GM23338 (cell line): ENCODE data around the gene ENOX1. TPM values are rescaled to one million over a fixed set of nuclear protein-coding genes. Genes with fewer than 3 reads are reported as not detected.

ENCODE experiments used
- ATAC-seq: fragments of 200-7000 bp; cut with Tn5 transposase; 3 replicates; pipeline ENCODE4 v1.9.1; 2020
- DNase-seq: peaks from one replicate; pipeline ENCODE4 v3.0.0-alpha.2; 2015; ENCODE audit warnings: low spot score
- H2AFZ ChIP-seq: fragments of 200-600 bp; sonication (generic); 2 replicates; pipeline ENCODE4 v1.8.0; 2016; ENCODE audit warnings: antibody characterized with exemption, mild to moderate bottlenecking, moderate library complexity
- H3F3A ChIP-seq: fragments of 200-600 bp; sonication (generic); replicated peaks from 2 replicates; pipeline ENCODE4 v1.8.0; 2017; ENCODE audit warnings: antibody characterized with exemption, mixed run types, low read depth
- H3K27ac ChIP-seq: fragments of 200-600 bp; sonication (generic); 2 replicates; pipeline ENCODE4 v1.6.1; 2016; ENCODE audit warnings: low read depth
- H3K27me3 ChIP-seq: fragments of 200-600 bp; sonication (generic); 2 replicates; pipeline ENCODE4 v1.8.0; 2016; ENCODE audit warnings: mild to moderate bottlenecking, mixed run types, moderate library complexity; ENCODE audit not compliant: insufficient read depth
- H3K36me3 ChIP-seq: fragments of 200-600 bp; sonication (generic); 2 replicates; pipeline ENCODE4 v1.8.0; 2016; ENCODE audit warnings: mild to moderate bottlenecking; ENCODE audit not compliant: insufficient read depth
- H3K4me1 ChIP-seq: fragments of 200-600 bp; sonication (generic); 2 replicates; pipeline ENCODE4 v1.8.0; 2016; ENCODE audit warnings: mild to moderate bottlenecking, moderate library complexity; ENCODE audit not compliant: insufficient read depth
- H3K4me2 ChIP-seq: fragments of 200-600 bp; sonication (generic); 2 replicates; pipeline ENCODE4 v1.7.1; 2017; ENCODE audit warnings: mixed run types
- H3K4me3 ChIP-seq: fragments of 200-600 bp; sonication (generic); 2 replicates; pipeline ENCODE4 v1.6.1; 2016; ENCODE audit warnings: mixed run types
- H3K79me2 ChIP-seq: fragments of 200-600 bp; sonication (generic); replicated peaks from 2 replicates; pipeline ENCODE4 v1.8.0; 2017; ENCODE audit warnings: mild to moderate bottlenecking; ENCODE audit not compliant: insufficient read depth
- H3K9me2 ChIP-seq: fragments of 200-600 bp; sonication (generic); 2 replicates; pipeline ENCODE4 v1.8.0; 2017; ENCODE audit not compliant: insufficient read depth
- H4K20me1 ChIP-seq: fragments of 200-600 bp; sonication (generic); replicated peaks from 2 replicates; pipeline ENCODE4 v1.8.0; 2017; ENCODE audit warnings: mild to moderate bottlenecking; ENCODE audit not compliant: insufficient read depth
- H3K27ac Mint-ChIP-seq: 2 replicates; pipeline ENCODE4 v1.8.0; 2020; ENCODE audit warnings: inconsistent platforms, mild to moderate bottlenecking, moderate library complexity, mixed read lengths
- H3K27me3 Mint-ChIP-seq: 3 replicates; pipeline ENCODE4 v1.8.0; 2022; ENCODE audit warnings: low read depth, mild to moderate bottlenecking, moderate library complexity, mixed read lengths, inconsistent platforms; ENCODE audit not compliant: insufficient read depth, poor library complexity
- H3K36me3 Mint-ChIP-seq: 3 replicates; pipeline ENCODE4 v1.8.0; 2021; ENCODE audit warnings: low read depth, mild to moderate bottlenecking, inconsistent platforms, moderate library complexity, mixed read lengths
- H3K4me1 Mint-ChIP-seq: 3 replicates; pipeline ENCODE4 v1.8.0; 2020; ENCODE audit warnings: mild to moderate bottlenecking, inconsistent platforms, mixed read lengths
- H3K4me3 Mint-ChIP-seq: 3 replicates; pipeline ENCODE4 v1.8.0; 2021; ENCODE audit warnings: moderate library complexity, mild to moderate bottlenecking, inconsistent platforms, mixed read lengths
- H3K9me3 Mint-ChIP-seq: 3 replicates; pipeline ENCODE4 v1.8.0; 2020; ENCODE audit warnings: moderate library complexity, mild to moderate bottlenecking, inconsistent platforms, mixed read lengths
- CREB1 ChIP-seq: fragments of 250-450 bp; sonication (Bioruptor Pico); IDR thresholded peaks from 2 replicates; pipeline ENCODE4 v1.5.0; 2020; ENCODE audit warnings: low read depth, mild to moderate bottlenecking, moderate library complexity
- CTCF ChIP-seq, 2 experiments: fragments of 200-600 bp in 1 of 2; sonication (generic) in 1 of 2; conservative IDR thresholded peaks; 2 replicates each; pipeline versions ENCODE4 v1.5.1 to v1.6.1; 2016 to 2017; ENCODE audit warnings: antibody characterized with exemption in 2 of 2, low read depth in 2 of 2, mild to moderate bottlenecking in 2 of 2, moderate library complexity in 1 of 2
- ETS1 ChIP-seq: IDR thresholded peaks from 2 replicates; pipeline ENCODE4 v1.6.1; 2016; ENCODE audit warnings: antibody characterized with exemption
- EZH2 ChIP-seq: fragments of 200-600 bp; sonication (generic); IDR thresholded peaks from one replicate; pipeline ENCODE4 v1.8.0; 2017; ENCODE audit warnings: antibody characterized with exemption, mild to moderate bottlenecking, low read depth; ENCODE audit not compliant: unreplicated experiment
- EZH2phosphoT487 ChIP-seq: fragments of 200-600 bp; sonication (generic); IDR thresholded peaks from one replicate; pipeline ENCODE4 v1.8.1; 2018; ENCODE audit warnings: antibody characterized with exemption; ENCODE audit not compliant: unreplicated experiment
- JUNB ChIP-seq: IDR thresholded peaks from one replicate; pipeline ENCODE4 v1.6.1; 2016; ENCODE audit warnings: antibody characterized with exemption; ENCODE audit not compliant: unreplicated experiment
- NANOG ChIP-seq: IDR thresholded peaks from 2 replicates; pipeline ENCODE4 v1.6.1; 2016; ENCODE audit warnings: antibody characterized with exemption, borderline replicate concordance
- POLR2AphosphoS5 ChIP-seq: IDR thresholded peaks from 2 replicates; pipeline ENCODE4 v1.6.1; 2016; ENCODE audit warnings: antibody characterized with exemption, low read depth
- REST ChIP-seq: IDR thresholded peaks from one replicate; pipeline ENCODE4 v1.6.1; 2018; ENCODE audit warnings: antibody characterized with exemption; ENCODE audit not compliant: unreplicated experiment
- STAT1 ChIP-seq: IDR thresholded peaks from one replicate; pipeline ENCODE4 v1.6.1; 2016; ENCODE audit warnings: antibody characterized with exemption; ENCODE audit not compliant: unreplicated experiment
- ZNF114 ChIP-seq: fragments of 250-450 bp; sonication (Bioruptor Pico); IDR thresholded peaks from 2 replicates; pipeline ENCODE4 v1.5.0; 2020; ENCODE audit warnings: mild to moderate bottlenecking, moderate library complexity
- ZNF331 ChIP-seq: fragments of 250-450 bp; sonication (Bioruptor Pico); IDR thresholded peaks from 2 replicates; pipeline ENCODE4 v1.5.0; 2020; ENCODE audit warnings: low read depth, mild to moderate bottlenecking, moderate library complexity
- ZNF462 ChIP-seq: fragments of 250-450 bp; sonication (Bioruptor Pico); IDR thresholded peaks from 2 replicates; pipeline ENCODE4 v1.5.0; 2020; ENCODE audit warnings: mild to moderate bottlenecking, moderate library complexity
- polyA plus RNA-seq: library from polyadenylated mRNA; unstranded; fragments of >200 nt; fragmentation: Nextera tagmentation; extraction: Ambion mirVana; gene quantifications from 2 replicates; pipeline ENCODE4 v1.2.1, GENCODE V29; 2016
- total RNA-seq: library from RNA; depleted of rRNA; stranded (reverse); fragments of >200 nt; shearing (Covaris generic); gene quantifications from 2 replicates; pipeline ENCODE4 v1.2.3, GENCODE V29; 2014

The ENOX1 gene
- total and polyA plus RNA-seq, 2 experiments from 2014 or later = 0.66 to 0.81 TPM

- TF ChIP-seq CREB1 = no peak
- TF ChIP-seq POLR2AphosphoS5 = no peak
- no peak for TF ChIP-seq EZH2
- TF ChIP-seq NANOG = no peak
- no peak for TF ChIP-seq ZNF114 (CRISPR knock-in tag)
- TF ChIP-seq REST = no peak
- no peak for TF ChIP-seq ZNF462 (CRISPR knock-in tag)
- no peak for TF ChIP-seq CTCF (conservative IDR thresholded peaks at IDR 0.05; ENCODE audit: low read depth in 2 of 2)
- no peak for TF ChIP-seq ETS1
- no peak for TF ChIP-seq ZNF331 (CRISPR knock-in tag)
- TF ChIP-seq EZH2phosphoT487 = no peak
- no peak for TF ChIP-seq JUNB
- no peak for TF ChIP-seq STAT1
- H3K27me3 ChIP-seq = no peaks in the 10 kb centered on the region
- no peaks in the 10 kb centered on the region for H3K4me1 ChIP-seq
- H4K20me1 ChIP-seq = no peaks in the 10 kb centered on the region
- no peaks in the 10 kb centered on the region for H3F3A ChIP-seq
- DNase-seq = no peak
- peaks cover 8% of the 10 kb centered on the region for H3K27me3 Mint-ChIP-seq
- H3K4me3 Mint-ChIP-seq = no peak overlapping the region
- H3K36me3 ChIP-seq = no peaks in the 10 kb centered on the region
- ATAC-seq = no peak
- no peak overlapping the region for H3K27ac ChIP-seq
- H2AFZ ChIP-seq = no peak overlapping the region
- H3K4me3 ChIP-seq = no peak overlapping the region
- no peaks in the 10 kb centered on the region for H3K79me2 ChIP-seq
- peaks cover 5% of the 10 kb centered on the region for H3K4me1 Mint-ChIP-seq
- no peak overlapping the region for H3K4me2 ChIP-seq
- H3K27ac Mint-ChIP-seq = no peak overlapping the region
- H3K36me3 Mint-ChIP-seq = peaks cover 7% of the 10 kb centered on the region; the same call in 1 of the 3 replicates
- 0 out of 2 replicates have a peak, but pooled peaks cover 4% of the 10 kb centered on the region for H3K9me2 ChIP-seq
- peaks cover 16% of the 10 kb centered on the region; the same call in 2 of the 3 replicates for H3K9me3 Mint-ChIP-seq
These were observed 29.7 kb upstream of the ENOX1 start for GRCh38 chr13:43816401-43816889.
